AG08395 (cell line): Measurements from ENCODE around the gene MPIG6B.

ENCODE experiments used
- DNase-seq: peaks from one replicate; pipeline ENCODE4 v3.0.0; 2012; ENCODE audit warnings: mixed read lengths, low spot score

MPIG6B gene

GRCh38 chr6:31723245-31723979 lies at the start of gene MPIG6B:
Gene MPIG6B (plus strand): TSS chr6:31723373. CDS start chr6:31723384, 11 bp downstream.
- DNase-seq, result no peak

- no peak for DNase-seq
Measured at GRCh38 chr6:31676322-31676903, 46.8 kb upstream of the MPIG6B start.

- DNase-seq, result no peak
Measured at GRCh38 chr6:31676904-31677303, 46.3 kb upstream of the MPIG6B start.

- DNase-seq, result no peak
Measured at GRCh38 chr6:31677955-31678354, 45.2 kb upstream of the MPIG6B start.

GRCh38 chr6:31680226-31681134 lies 42.7 kb upstream of the MPIG6B start, which contains the start of gene LY6G5C:
Gene LY6G5C (minus strand): TSS chr6:31681067. CDS start chr6:31680373, 694 bp downstream.
- peak; percentile 92 for DNase-seq

GRCh38 chr6:31681135-31681671 lies 42.0 kb upstream of the MPIG6B start:
- DNase-seq, result peak; percentile 67

DNA sequence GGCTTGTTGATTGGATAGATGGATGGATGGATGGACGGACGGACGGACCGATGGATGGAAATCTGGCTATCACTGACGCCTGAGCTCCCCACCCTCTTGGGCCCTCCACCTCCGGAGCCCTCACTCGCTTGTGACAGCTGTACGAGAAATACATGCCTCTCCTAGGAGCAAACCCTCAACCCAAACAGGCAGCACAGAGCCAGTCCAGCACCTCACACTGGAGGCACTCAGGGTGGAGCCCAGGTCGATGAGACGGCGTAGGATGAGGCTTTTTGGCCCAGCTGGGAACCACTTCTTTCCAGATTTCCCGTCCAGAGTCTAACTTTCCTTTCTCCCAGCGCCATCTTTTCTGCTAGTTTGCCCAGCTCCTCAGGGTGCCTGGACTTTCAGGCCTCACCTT lies 39.6 kb upstream of the MPIG6B start:
- DNase-seq, result no peak

GRCh38 chr6:31686483-31686882 lies 36.7 kb upstream of the MPIG6B start:
- DNase-seq, result no peak

DNA sequence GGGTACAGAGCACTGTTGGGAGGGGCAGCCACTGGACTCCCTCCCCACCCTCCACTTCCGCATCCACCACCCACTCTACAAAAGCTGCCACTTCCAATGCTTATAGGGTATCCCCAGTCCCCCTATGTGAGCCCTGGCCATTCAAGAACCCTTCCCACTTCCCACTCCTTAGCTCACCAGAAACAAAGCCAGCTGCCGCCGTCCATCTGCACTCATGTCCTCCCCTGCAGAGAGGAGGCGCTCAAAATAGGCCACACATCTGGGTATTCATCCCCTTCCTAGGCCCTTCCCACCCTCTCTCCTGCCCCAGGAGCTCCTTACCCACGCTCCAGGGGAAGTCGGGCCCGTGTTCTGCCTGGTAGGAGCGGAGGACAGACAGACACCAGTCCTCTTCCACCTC lies 35.9 kb upstream of the MPIG6B start:
- no peak for DNase-seq

GRCh38 chr6:31687860-31688693 lies 35.1 kb upstream of the MPIG6B start:
- DNase-seq, result no peak

DNA sequence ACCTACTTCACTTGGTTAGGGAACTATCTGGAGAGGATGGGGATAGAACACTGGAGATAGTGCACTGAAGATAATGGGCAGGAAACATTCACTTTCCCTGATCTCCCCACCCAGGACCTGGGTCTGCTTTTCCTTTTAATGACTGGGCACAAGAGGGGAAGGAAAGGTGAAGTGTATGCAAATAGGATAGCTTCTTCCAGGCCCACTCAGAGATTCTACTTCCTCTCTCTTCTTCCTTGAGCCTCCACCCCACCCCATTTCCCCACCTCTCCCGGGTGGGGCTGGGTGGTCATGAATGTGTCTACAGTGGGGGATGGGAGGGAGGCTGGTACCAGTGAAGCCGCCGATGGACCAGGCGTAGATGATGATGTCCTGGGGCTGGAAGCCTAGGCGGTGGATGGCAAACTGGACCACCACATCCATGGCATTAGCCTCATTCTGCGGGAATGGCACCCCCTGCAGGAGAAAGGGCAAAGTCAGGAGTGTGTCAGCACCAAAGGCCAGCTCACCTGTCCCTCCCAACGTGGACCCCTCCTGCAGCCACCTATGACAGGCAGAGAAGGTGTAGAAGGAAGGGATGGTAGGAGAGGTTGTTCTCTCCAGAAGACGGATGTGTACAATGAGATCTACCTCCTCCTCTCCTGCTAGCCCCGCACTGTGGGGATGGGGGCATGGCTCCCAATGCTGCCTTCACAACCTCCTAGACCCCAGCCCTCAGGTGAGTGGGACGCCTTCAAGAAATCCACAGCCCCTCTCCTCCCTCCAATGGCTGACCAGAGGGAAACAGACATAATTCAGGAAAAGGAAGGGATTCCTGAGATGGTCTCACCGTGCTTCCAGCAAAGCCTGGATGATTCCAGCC lies 33.7 kb upstream of the MPIG6B start:
- no peak for DNase-seq

DNA sequence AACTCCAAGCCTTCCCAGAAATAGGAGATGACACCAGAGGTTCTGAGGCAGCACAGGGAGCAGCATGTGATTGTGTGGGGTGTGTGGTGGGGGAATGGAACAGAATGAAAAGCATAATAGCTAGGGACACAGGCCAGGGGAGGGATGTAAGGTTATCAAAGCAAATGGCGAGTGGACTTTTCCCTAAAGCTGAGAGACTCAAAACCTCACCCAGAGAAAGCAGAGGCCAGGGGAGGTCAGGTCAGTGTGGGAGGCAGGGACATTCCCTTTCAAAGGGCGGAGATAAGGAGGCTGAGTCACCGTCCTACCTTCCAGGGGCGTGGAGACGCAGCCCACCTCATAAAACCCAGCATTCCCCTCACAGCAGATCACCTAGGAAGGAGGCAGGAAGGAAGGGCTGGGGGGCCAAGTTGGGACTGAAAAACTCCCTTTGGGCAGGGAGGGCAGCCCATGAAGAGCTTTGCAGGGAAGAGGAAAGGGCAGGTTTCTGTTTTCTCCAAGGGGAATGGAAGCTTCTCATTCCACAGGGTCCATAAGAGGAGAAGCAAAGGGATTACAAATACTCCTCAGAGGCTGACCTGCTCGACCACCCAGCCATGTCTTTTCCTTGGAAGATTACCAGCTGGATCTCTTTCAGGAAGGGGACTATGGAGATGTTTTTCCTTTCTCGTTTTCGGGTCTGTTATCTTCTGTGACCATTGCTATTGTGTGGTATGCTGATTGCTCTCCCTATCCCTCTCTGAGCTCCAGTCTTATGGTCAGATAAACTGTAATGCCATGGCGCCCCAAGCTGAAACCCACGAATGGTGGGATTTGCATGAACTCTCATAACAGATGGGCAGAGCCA lies 32.7 kb upstream of the MPIG6B start:
- no peak for DNase-seq

GRCh38 chr6:31691078-31691463 lies 32.1 kb upstream of the MPIG6B start:
- no peak for DNase-seq

GRCh38 chr6:31691564-31692108 lies 31.5 kb upstream of the MPIG6B start:
- DNase-seq, result no peak

GRCh38 chr6:31692353-31692752 lies 30.8 kb upstream of the MPIG6B start:
- no peak for DNase-seq

- DNase-seq, result no peak
Measured at GRCh38 chr6:31692886-31693285, 30.3 kb upstream of the MPIG6B start.

DNA sequence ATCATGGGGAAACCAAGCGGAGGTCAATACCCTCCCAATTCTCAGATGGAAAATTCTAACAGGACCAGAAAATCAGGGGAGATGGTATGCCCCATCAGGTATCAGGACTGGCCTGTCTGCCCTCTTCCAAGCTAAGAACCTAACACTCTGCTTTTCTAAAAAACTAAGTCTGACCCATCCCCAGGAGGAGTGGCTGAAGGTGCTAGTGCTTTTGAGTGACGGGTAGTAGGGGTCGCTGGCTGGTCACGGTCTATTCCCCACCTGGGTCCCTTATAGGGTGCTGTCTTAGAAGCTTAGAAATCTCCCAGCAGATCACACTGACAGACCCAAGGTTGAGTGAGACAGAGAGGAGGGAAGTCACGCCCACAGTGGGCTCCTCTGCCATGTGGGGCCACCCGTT lies 29.6 kb upstream of the MPIG6B start:
- no peak for DNase-seq

- no peak for DNase-seq
Measured at GRCh38 chr6:31697555-31697954, 25.6 kb upstream of the MPIG6B start.

GRCh38 chr6:31700740-31701401 lies 22.3 kb upstream of the MPIG6B start:
- DNase-seq, result no peak
